ENCODE results near the gene LKAAEAR1.

The LKAAEAR1 gene

DNA sequence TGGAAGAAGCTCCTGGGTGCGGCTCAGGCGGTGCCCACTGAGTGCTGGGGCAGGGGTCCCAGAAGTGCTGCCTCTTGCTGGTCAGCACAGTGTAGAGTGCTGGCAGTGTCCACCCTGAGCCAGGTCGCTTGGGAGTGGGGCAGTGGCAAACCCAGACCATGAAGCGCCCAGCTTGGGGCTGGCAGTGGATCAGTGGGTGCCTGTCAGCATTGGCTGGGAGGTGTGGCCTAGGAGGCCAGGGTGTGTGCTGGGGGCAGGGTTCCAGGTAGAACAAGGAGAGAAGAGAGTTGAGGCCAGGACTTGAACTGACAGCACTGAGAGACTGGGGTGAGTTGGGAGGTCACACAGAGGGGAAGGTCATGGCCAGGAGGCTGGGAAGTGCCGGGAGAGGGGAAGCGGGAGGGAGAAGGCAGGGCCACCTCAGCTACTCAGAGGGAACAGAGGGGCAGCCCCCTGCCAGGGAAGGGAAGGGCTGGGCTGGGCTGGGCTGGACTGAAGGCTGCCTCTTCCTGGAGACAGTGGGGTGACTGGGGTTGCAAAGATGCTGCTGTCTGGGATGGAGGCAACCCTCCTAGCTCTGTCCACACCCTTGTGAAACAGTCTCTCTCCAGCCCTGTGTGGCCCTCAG, 17.1 kb downstream of the LKAAEAR1 start:
- Histone ChIP-seq H2AFZ (no peak overlapping the region), H3K27me3 (ENCODE audit: control insufficient read depth, insufficient read depth, low read length) (no peaks in the 10 kb centered on the region), H3K4me2 (ENCODE audit: low read length) (no peak overlapping the region), H3K27ac (no peak overlapping the region), H3K9me3 (ENCODE audit: control insufficient read depth, low read length) (no peaks in the 10 kb centered on the region), H3K36me3 (ENCODE audit: control insufficient read depth, insufficient read depth, low read length) (no peaks in the 10 kb centered on the region), H3K9ac (no peak overlapping the region), H3K79me2 (peaks cover 5% of the 10 kb centered on the region), H3K4me1 (peaks cover 18% of the 10 kb centered on the region), H3K4me3 (ENCODE audit: low read depth, low read length) (no peak overlapping the region)
- TF ChIP-seq, protein P1, sequence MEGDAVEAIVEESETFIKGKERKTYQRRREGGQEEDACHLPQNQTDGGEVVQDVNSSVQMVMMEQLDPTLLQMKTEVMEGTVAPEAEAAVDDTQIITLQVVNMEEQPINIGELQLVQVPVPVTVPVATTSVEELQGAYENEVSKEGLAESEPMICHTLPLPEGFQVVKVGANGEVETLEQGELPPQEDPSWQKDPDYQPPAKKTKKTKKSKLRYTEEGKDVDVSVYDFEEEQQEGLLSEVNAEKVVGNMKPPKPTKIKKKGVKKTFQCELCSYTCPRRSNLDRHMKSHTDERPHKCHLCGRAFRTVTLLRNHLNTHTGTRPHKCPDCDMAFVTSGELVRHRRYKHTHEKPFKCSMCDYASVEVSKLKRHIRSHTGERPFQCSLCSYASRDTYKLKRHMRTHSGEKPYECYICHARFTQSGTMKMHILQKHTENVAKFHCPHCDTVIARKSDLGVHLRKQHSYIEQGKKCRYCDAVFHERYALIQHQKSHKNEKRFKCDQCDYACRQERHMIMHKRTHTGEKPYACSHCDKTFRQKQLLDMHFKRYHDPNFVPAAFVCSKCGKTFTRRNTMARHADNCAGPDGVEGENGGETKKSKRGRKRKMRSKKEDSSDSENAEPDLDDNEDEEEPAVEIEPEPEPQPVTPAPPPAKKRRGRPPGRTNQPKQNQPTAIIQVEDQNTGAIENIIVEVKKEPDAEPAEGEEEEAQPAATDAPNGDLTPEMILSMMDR (IDR thresholded peaks at IDR 0.05): no peak

DNA sequence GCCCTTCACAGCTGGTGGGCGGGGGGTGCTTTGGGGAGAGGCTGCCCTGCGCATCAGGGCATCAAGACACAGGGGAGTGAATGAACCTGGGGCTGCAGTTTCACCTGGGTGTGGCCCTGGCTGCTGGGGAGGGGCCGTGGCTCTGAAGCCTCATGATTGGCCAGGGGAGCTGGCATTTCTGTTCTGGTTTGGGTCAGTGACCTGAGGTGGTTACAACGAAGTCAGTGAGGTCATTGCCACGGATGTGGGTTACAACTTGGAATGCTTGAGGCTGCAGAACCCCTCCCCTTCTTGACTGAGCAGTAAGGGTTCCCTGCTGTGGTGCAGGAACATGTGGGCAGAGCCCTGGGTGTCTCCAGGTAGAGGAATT, 18.2 kb downstream of the LKAAEAR1 start:
- H2AFZ ChIP-seq: no peak overlapping the region
- H3K27ac ChIP-seq: no peak overlapping the region
- H3K4me3 ChIP-seq (ENCODE audit: low read depth, low read length): no peak overlapping the region
- TF ChIP-seq, protein P1 (IDR thresholded peaks at IDR 0.05): no peak
- peaks cover 20% of the 10 kb centered on the region for H3K4me1 ChIP-seq
- no peak overlapping the region for H3K9ac ChIP-seq
- H3K36me3 ChIP-seq (ENCODE audit: control insufficient read depth, insufficient read depth, low read length): no peaks in the 10 kb centered on the region
- no peak overlapping the region for H3K4me2 ChIP-seq (ENCODE audit: low read length)
- peaks cover 5% of the 10 kb centered on the region for H3K79me2 ChIP-seq
- H3K9me3 ChIP-seq (ENCODE audit: control insufficient read depth, low read length): no peaks in the 10 kb centered on the region
- H3K27me3 ChIP-seq (ENCODE audit: control insufficient read depth, insufficient read depth, low read length): no peaks in the 10 kb centered on the region

DNA sequence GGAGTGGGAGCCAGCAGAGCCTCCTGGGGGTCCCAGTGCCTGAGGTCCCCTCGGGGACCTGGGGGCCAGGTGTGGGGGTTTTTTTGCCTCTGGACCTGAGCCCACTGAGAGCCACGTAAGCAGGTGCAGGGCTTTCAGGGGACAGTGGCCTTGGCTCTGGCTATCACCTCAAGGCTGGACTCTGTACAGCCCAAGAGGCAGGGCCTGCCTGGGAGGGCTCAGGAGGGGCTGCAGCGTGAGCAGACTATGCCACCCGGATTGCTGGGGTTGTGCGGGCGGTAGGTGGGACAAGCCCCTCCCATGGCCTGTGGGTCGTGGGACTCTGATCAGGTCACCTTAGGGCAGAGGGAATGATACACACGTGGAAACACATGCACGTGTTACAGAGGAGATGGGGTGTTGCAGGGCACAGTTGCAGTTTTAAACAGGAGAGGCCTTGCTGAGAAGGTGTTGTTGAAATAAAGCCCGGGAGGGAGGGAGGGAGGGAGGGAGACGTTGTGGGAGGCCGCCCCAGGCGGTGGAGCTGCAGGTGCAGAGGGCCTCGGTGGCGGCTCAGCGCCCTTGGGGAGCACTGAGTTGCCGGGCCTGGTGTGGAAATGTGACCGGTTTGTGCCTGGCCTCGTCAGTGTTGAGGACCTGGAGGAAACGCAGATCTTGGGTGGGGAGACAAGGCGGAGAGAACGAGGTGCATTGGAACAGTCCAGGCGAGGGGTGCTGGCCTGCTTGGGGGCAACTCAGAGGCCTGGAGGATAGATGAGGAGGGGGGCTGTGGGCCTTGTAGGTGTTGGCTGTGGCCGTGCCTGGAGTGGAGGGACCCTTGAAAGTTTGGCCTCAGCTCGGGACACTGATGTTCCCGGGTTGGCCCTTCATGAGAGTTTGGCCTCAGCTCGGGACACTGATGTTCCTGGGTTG, 18.9 kb downstream of the LKAAEAR1 start:
- H3K36me3 ChIP-seq (ENCODE audit: control insufficient read depth, insufficient read depth, low read length): no peaks in the 10 kb centered on the region
- H3K79me2 ChIP-seq: peaks cover 5% of the 10 kb centered on the region
- TF ChIP-seq, protein P1 (IDR thresholded peaks at IDR 0.05): no peak
- H3K4me1 ChIP-seq: peaks cover 20% of the 10 kb centered on the region
- H2AFZ ChIP-seq: no peak overlapping the region
- H3K4me2 ChIP-seq (ENCODE audit: low read length): no peak overlapping the region
- no peak overlapping the region for H3K9ac ChIP-seq
- no peaks in the 10 kb centered on the region for H3K9me3 ChIP-seq (ENCODE audit: control insufficient read depth, low read length)
- H3K4me3 ChIP-seq (ENCODE audit: low read depth, low read length): no peak overlapping the region
- H3K27me3 ChIP-seq (ENCODE audit: control insufficient read depth, insufficient read depth, low read length): no peaks in the 10 kb centered on the region
- no peak overlapping the region for H3K27ac ChIP-seq

GRCh38 chr20:64064145-64064698, 20.0 kb downstream of the LKAAEAR1 start:
- H3K36me3 ChIP-seq (ENCODE audit: control insufficient read depth, insufficient read depth, low read length): no peaks in the 10 kb centered on the region
- H3K4me3 ChIP-seq (ENCODE audit: low read depth, low read length): peak overlapping the region; percentile 71
- H3K9me3 ChIP-seq (ENCODE audit: control insufficient read depth, low read length): no peaks in the 10 kb centered on the region
- H3K27ac ChIP-seq: peak overlapping the region; percentile 68
- H2AFZ ChIP-seq: peak overlapping the region; percentile 79
- no peaks in the 10 kb centered on the region for H3K27me3 ChIP-seq (ENCODE audit: control insufficient read depth, insufficient read depth, low read length)
- H3K9ac ChIP-seq: no peak overlapping the region
- TF ChIP-seq, protein P1 (IDR thresholded peaks at IDR 0.05): no peak
- peaks cover 5% of the 10 kb centered on the region for H3K79me2 ChIP-seq
- H3K4me1 ChIP-seq: peaks cover 20% of the 10 kb centered on the region
- peak overlapping the region; percentile 98 for H3K4me2 ChIP-seq (ENCODE audit: low read length)
